RCC 7860 (cell line): ENCODE measurements around the gene SPDYE2B.
"Not testable (repeated sequence)": the region's sequence is repeated elsewhere in the genome, so short reads cannot be mapped to it uniquely, and the experiment has no call there.

Source experiments
- DNase-seq: peaks from one replicate; pipeline ENCODE4 v3.0.0-alpha.2; 2015; ENCODE audit warnings: low spot score
- FAIRE-seq: peaks from 2 replicates; lab custom pipeline; 2012; peaks lifted over from hg19 to GRCh38; lab: Jason Lieb, UNC

SPDYE2B gene

DNA sequence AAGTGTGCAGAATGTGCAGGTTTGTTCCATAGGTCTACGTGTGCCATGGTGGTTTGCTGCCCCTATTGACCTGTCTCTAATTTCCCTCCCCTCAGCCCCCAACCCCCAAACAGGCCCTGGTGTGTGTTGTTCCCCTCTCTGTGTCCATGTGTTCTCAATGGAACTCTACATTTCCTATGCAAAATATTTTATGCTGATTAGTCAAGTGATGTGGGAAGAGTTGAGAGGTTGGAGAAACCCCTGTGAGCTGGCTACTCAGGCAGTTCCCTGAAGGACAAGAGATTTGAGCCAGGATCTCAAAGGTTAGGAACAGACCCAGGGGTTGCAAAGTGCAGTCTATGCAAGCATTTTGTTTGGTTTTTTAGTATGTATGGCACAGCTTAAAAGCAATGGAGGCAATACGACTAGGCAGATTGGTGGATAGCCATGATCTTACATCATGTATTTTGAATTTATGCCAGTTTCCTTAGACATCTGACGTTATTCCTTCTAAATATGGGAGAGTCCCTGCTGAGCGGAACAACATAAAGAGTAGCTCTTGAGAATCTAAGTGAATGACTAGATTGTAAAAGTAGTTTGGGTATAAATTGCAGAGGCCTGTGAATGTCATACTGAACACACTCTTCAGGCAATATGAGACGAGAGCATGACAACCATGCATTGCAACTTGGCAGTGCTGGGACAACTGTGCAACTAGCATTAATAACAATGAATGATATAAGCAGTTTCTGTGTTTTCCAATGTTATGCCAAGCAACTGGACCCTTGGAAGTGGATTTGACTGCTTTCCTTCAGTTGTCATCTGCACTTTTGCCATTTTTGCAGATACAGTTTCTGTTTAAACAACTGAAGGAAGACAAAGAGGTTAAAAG is 47.8 kb downstream of the SPDYE2B start:
- not testable (repeated sequence) for DNase-seq, FAIRE-seq

DNA sequence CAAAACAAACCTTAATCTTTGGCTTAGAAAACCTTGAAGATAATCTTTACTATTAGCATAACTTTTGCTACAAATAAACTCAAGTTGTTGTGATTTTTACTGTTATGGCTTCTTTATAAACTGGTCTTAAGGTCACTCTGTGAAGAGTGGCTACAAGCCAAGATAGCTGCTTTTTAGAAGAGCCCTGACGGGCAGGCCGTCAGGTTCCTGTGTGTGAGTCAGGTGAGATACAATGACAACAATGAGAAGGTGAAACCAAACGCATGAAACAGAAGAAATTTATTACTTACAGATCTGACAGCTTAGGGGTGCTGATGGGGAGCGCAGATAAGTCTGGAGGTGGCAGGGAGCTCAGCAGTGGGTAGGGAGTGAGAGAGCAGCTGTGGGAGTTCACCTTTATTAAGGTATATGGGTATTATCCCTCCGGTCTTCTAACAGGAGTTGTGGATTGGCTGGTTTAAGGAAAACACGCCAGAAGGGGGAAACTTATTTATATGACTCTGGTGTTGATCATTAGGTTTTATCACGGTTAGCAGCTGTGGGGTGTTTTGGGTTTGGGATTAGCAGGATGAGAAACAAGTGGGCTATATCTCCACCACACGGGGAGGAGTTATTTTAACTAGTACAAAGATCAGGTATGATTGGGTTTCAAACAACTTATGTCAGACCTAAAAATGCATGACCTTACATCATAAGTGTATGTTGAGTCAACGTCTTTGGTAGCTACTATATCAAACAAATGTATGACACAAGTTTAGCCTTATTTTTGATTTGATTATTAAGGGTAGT is 49.0 kb downstream of the SPDYE2B start:
- not testable (repeated sequence) for FAIRE-seq, DNase-seq
